ENCODE measurements around the gene SDHA.
"Not testable (repeated sequence)": the region's sequence is repeated elsewhere in the genome, so short reads cannot be mapped to it uniquely, and the experiment has no call there.

SDHA gene

GRCh38 chr5:303741-304140 is 85.6 kb downstream of the SDHA start:
- DNase-seq = not testable (repeated sequence)

GRCh38 chr5:305050-305449 is 86.9 kb downstream of the SDHA start:
- no peak for DNase-seq

GRCh38 chr5:305459-305858 is 87.3 kb downstream of the SDHA start:
- DNase-seq = no peak

- DNase-seq = no peak
Measured at GRCh38 chr5:306011-306805, 88.1 kb downstream of the SDHA start.

All from DMS153 (cell line).